NCI-H2107 treated with DMSO at 0.1 percent for 48 hours (cell line): ENCODE data around the gene SIGLEC6.

ENCODE experiments used
- DNase-seq: peaks from one replicate; lab custom pipeline; 2025; ENCODE audit not compliant: unreplicated experiment; lab: John Stamatoyannopoulos, UW

The SIGLEC6 gene

GRCh38 chr19:51548891-51549305 is 17.4 kb upstream of the SIGLEC6 start:
- no peak for DNase-seq

GRCh38 chr19:51548213-51548651 is 16.8 kb upstream of the SIGLEC6 start:
- no peak for DNase-seq

- DNase-seq, result no peak
Observed at GRCh38 chr19:51547397-51548212, 16.1 kb upstream of the SIGLEC6 start.

- no peak for DNase-seq
Observed at GRCh38 chr19:51546650-51547396, 15.4 kb upstream of the SIGLEC6 start.

- no peak for DNase-seq
Observed at GRCh38 chr19:51546107-51546649, 14.7 kb upstream of the SIGLEC6 start.

GRCh38 chr19:51544038-51544437 is 12.6 kb upstream of the SIGLEC6 start:
- no peak for DNase-seq

GRCh38 chr19:51542699-51543098 is 11.2 kb upstream of the SIGLEC6 start:
- DNase-seq, result no peak

GRCh38 chr19:51541458-51542357 is 10.2 kb upstream of the SIGLEC6 start:
- no peak for DNase-seq

- DNase-seq, result no peak
Observed at GRCh38 chr19:51539821-51540366, 8.4 kb upstream of the SIGLEC6 start.

- no peak for DNase-seq
Observed at GRCh38 chr19:51535535-51535934, 4.1 kb upstream of the SIGLEC6 start.

- no peak for DNase-seq
Observed at GRCh38 chr19:51530616-51531015, 854 bp downstream of the SIGLEC6 start.

GRCh38 chr19:51529301-51529700 is 2.2 kb downstream of the SIGLEC6 start:
- no peak for DNase-seq

GRCh38 chr19:51525651-51526050 is 5.8 kb downstream of the SIGLEC6 start:
- DNase-seq, result no peak

GRCh38 chr19:51524666-51525264 is 6.7 kb downstream of the SIGLEC6 start:
- no peak for DNase-seq

GRCh38 chr19:51521781-51522180 is 9.7 kb downstream of the SIGLEC6 start:
- no peak for DNase-seq

- no peak for DNase-seq
Observed at GRCh38 chr19:51521357-51521756, 10.1 kb downstream of the SIGLEC6 start.

GRCh38 chr19:51520728-51521127 is 10.7 kb downstream of the SIGLEC6 start:
- DNase-seq, result no peak

- DNase-seq, result peak; percentile 47
Observed at GRCh38 chr19:51514866-51515481, 16.5 kb downstream of the SIGLEC6 start.

GRCh38 chr19:51513968-51514367 is 17.5 kb downstream of the SIGLEC6 start:
- no peak for DNase-seq

- no peak for DNase-seq
Observed at GRCh38 chr19:51511353-51511752, 20.1 kb downstream of the SIGLEC6 start.
